HL-60 (cell line): ENCODE results near the gene HK1.
"Not testable (repeated sequence)": the region's sequence is repeated elsewhere in the genome, so short reads cannot be mapped to it uniquely, and the experiment has no call there.

Source experiments
- DNase-seq, 2 experiments: peaks; one replicate each; pipeline ENCODE4 v3.0.0-alpha.2; 2010 to 2020; ENCODE audit warnings: low read depth in 1 of 2, low spot score in 1 of 2
- H3K27ac ChIP-seq: fragments of 250-450 bp; sonication (Bioruptor Pico); replicated peaks from 2 replicates; pipeline ENCODE4 v1.5.1; 2020; ENCODE audit warnings: mild to moderate bottlenecking, moderate library complexity
- H3K27me3 ChIP-seq: fragments of 250-450 bp; sonication (Bioruptor Pico); 2 replicates; pipeline ENCODE4 v1.5.1; 2021; ENCODE audit warnings: mild to moderate bottlenecking, moderate library complexity; ENCODE audit not compliant: insufficient read depth, poor library complexity, severe bottlenecking
- H3K4me3 ChIP-seq: replicated peaks from 2 replicates; pipeline ENCODE4 v1.5.1; 2011; ENCODE audit warnings: mild to moderate bottlenecking, control low read depth, low read length; ENCODE audit not compliant: insufficient read depth
- GABPA ChIP-seq: IDR thresholded peaks from 2 replicates; pipeline ENCODE4 v1.6.1; 2012; ENCODE audit warnings: low read depth
- POLR2AphosphoS5 ChIP-seq: IDR thresholded peaks from 2 replicates; pipeline ENCODE4 v1.6.1; 2012; ENCODE audit warnings: low read depth
- REST ChIP-seq: IDR thresholded peaks from 2 replicates; pipeline ENCODE4 v1.6.1; 2012; ENCODE audit warnings: low read depth; ENCODE audit not compliant: insufficient replicate concordance
- SPI1 ChIP-seq: IDR thresholded peaks from 2 replicates; pipeline ENCODE4 v1.6.1; 2012; ENCODE audit warnings: low read depth, mild to moderate bottlenecking, borderline replicate concordance
- TF ChIP-seq, protein P1 (sequence below): IDR thresholded peaks from one replicate; pipeline ENCODE4 v1.5.1; 2011; ENCODE audit warnings: low read length, control low read depth, inconsistent platforms; ENCODE audit not compliant: insufficient read depth

HK1 gene

GRCh38 chr10:69275444-69275843 lies 2.9 kb upstream of the HK1 start:
- Histone ChIP-seq H3K4me3 (no peak overlapping the region), H3K27ac (no peak overlapping the region), H3K27me3 (no peaks in the 10 kb centered on the region)
- no peak for DNase-seq
- TF ChIP-seq REST (no peak), SPI1 (no peak), POLR2AphosphoS5 (no peak), GABPA (no peak)
- TF ChIP-seq, protein P1, sequence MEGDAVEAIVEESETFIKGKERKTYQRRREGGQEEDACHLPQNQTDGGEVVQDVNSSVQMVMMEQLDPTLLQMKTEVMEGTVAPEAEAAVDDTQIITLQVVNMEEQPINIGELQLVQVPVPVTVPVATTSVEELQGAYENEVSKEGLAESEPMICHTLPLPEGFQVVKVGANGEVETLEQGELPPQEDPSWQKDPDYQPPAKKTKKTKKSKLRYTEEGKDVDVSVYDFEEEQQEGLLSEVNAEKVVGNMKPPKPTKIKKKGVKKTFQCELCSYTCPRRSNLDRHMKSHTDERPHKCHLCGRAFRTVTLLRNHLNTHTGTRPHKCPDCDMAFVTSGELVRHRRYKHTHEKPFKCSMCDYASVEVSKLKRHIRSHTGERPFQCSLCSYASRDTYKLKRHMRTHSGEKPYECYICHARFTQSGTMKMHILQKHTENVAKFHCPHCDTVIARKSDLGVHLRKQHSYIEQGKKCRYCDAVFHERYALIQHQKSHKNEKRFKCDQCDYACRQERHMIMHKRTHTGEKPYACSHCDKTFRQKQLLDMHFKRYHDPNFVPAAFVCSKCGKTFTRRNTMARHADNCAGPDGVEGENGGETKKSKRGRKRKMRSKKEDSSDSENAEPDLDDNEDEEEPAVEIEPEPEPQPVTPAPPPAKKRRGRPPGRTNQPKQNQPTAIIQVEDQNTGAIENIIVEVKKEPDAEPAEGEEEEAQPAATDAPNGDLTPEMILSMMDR, result no peak

DNA sequence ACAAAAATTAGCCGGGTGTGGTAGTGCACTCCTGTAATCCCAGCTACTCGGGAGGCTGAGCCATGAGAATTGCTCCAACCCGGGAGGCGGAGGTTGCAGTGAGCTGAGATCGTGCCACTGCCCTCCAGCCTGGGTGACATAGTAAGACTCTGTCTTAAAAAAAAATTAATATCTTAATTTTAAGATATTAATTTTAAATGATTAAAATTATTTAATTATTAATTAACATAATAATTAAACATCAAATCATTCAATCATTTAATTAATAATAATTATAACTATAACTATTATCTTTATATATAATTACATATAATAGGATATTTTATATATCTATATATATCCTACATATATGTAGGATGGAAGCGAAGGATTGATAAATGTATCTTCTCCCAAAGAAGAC lies 1.8 kb upstream of the HK1 start:
- Histone ChIP-seq H3K27me3 (no peaks in the 10 kb centered on the region), H3K27ac (no peak overlapping the region), H3K4me3 (no peak overlapping the region)
- DNase-seq, result no peak
- no peak for TF ChIP-seq SPI1
- no peak for TF ChIP-seq POLR2AphosphoS5
- no peak for TF ChIP-seq REST
- TF ChIP-seq GABPA, result no peak
- TF ChIP-seq, protein P1, result no peak

- no peak overlapping the region for H3K27ac ChIP-seq
- H3K27me3 ChIP-seq, result no peaks in the 10 kb centered on the region
- DNase-seq, result peak in 1 of 2 experiments; percentile 44
- no peak for TF ChIP-seq POLR2AphosphoS5
- TF ChIP-seq SPI1, result peak; percentile 21; the same call in 1 of the 2 replicates
- H3K4me3 ChIP-seq, result no peak overlapping the region
Measured at GRCh38 chr10:69279110-69279509, 814 bp downstream of the HK1 start.

- DNase-seq, result no peak
- no peak for TF ChIP-seq GABPA
- TF ChIP-seq, protein P1, result no peak
- no peak for TF ChIP-seq REST
- TF ChIP-seq POLR2AphosphoS5, result no peak
- TF ChIP-seq SPI1, result no peak
- Histone ChIP-seq H3K4me3 (no peak overlapping the region), H3K27me3 (no peaks in the 10 kb centered on the region), H3K27ac (no peak overlapping the region)
Measured at GRCh38 chr10:69281507-69282413, 3.5 kb downstream of the HK1 start.

DNA sequence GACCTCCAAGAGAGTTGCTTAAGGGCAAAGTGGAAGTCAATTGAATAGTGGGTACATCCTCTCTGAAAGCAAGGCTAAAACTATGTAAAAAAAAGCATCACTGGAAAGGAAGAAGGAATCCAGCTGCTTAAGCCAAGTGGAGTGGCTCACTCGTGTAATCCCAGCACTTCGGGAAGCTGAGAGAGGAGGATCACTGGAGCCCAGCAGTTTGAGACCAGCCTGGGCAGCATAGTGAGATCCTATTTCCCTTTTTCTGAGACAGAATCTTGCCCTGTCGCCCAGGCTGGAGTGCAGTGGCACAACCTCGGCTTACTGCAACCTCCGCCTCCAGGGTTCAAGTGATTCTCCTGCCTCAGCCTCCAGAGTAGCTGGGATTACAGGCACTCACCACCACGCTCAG lies 6.1 kb downstream of the HK1 start:
- not testable (repeated sequence) for DNase-seq, H3K4me3 ChIP-seq, H3K27ac ChIP-seq

More for the DNA sequence above, 6.1 kb downstream of the HK1 start:
- H3K27me3 ChIP-seq, result not testable (repeated sequence)
